HEK293 (cell line): Measurements from ENCODE around the gene INO80.

Source experiments
- CTCF ChIP-seq: fragments of 450-650 bp; formaldehyde crosslinking; IDR thresholded peaks from 2 replicates; pipeline ENCODE4 v1.5.1; 2016; ENCODE audit warnings: missing biosample characterization, missing genetic modification characterization
- GFI1B ChIP-seq: fragments of 450-650 bp; formaldehyde crosslinking; IDR thresholded peaks from 2 replicates; pipeline ENCODE4 v1.5.1; 2016; ENCODE audit warnings: missing biosample characterization, missing genetic modification characterization
- HIC1 ChIP-seq: fragments of 450-650 bp; formaldehyde crosslinking; IDR thresholded peaks from 2 replicates; pipeline ENCODE4 v1.5.1; 2016; ENCODE audit warnings: missing biosample characterization, missing genetic modification characterization
- ZBTB10 ChIP-seq: fragments of 450-650 bp; formaldehyde crosslinking; IDR thresholded peaks from 2 replicates; pipeline ENCODE4 v1.5.1; 2016; ENCODE audit warnings: missing biosample characterization, missing genetic modification characterization
- ZNF10 ChIP-seq: fragments of 450-650 bp; formaldehyde crosslinking; IDR thresholded peaks from 2 replicates; pipeline ENCODE4 v1.5.1; 2017; ENCODE audit warnings: missing biosample characterization, missing genetic modification characterization
- ZNF133 ChIP-seq: fragments of 450-650 bp; formaldehyde crosslinking; IDR thresholded peaks from 2 replicates; pipeline ENCODE4 v1.5.1; 2016; ENCODE audit warnings: missing biosample characterization, missing genetic modification characterization
- ZNF175 ChIP-seq: fragments of 450-650 bp; formaldehyde crosslinking; IDR thresholded peaks from 2 replicates; pipeline ENCODE4 v1.5.1; 2016; ENCODE audit warnings: missing biosample characterization, missing genetic modification characterization
- ZNF211 ChIP-seq: fragments of 450-650 bp; formaldehyde crosslinking; IDR thresholded peaks from 2 replicates; pipeline ENCODE4 v1.5.1; 2016; ENCODE audit warnings: low read depth, missing biosample characterization, missing genetic modification characterization
- ZNF274 ChIP-seq, 2 experiments: fragments of 200-500 bp in 1 of 2; fragments of 450-650 bp in 1 of 2; sonication (Bioruptor generic) in 1 of 2; formaldehyde crosslinking in 1 of 2; IDR thresholded peaks; 2 replicates each; pipeline versions ENCODE4 v1.5.1 to v1.6.1; 2014 to 2016; ENCODE audit warnings: borderline replicate concordance in 1 of 2, inconsistent platforms in 1 of 2, low read length in 1 of 2, missing biosample characterization in 1 of 2, missing genetic modification characterization in 1 of 2
- TF ChIP-seq, protein P1 (sequence below): fragments of 450-650 bp; formaldehyde crosslinking; IDR thresholded peaks from 2 replicates; pipeline ENCODE4 v1.5.1; 2016; ENCODE audit warnings: missing biosample characterization, missing genetic modification characterization

- TF ChIP-seq, protein P1, sequence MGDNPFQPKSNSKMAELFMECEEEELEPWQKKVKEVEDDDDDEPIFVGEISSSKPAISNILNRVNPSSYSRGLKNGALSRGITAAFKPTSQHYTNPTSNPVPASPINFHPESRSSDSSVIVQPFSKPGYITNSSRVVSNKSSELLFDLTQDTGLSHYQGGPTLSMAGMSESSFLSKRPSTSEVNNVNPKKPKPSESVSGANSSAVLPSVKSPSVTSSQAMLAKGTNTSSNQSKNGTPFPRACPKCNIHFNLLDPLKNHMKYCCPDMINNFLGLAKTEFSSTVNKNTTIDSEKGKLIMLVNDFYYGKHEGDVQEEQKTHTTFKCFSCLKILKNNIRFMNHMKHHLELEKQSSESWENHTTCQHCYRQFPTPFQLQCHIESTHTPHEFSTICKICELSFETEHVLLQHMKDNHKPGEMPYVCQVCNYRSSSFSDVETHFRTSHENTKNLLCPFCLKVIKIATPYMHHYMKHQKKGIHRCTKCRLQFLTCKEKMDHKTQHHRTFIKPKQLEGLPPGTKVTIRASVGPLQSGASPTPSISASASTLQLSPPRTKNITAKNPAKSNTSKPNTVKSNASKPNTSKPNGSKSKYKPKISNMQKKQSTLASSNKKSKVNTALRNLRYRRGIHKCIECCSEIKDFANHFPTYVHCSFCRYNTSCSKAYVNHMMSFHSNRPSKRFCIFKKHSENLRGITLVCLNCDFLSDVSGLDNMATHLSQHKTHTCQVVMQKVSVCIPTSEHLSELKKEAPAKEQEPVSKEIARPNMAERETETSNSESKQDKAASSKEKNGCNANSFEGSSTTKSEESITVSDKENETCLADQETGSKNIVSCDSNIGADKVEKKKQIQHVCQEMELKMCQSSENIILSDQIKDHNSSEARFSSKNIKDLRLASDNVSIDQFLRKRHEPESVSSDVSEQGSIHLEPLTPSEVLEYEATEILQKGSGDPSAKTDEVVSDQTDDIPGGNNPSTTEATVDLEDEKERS (tag by site-specific recombination) = no peak
- no peak for TF ChIP-seq HIC1 (tag by site-specific recombination)
- no peak for TF ChIP-seq CTCF (tag by site-specific recombination)
- TF ChIP-seq GFI1B (tag by site-specific recombination) = no peak
- TF ChIP-seq ZNF274 (IDR thresholded peaks at IDR 0.05; ENCODE audit: low read length) = no peak
- TF ChIP-seq ZNF274 (tag by site-specific recombination; IDR thresholded peaks at IDR 0.05; ENCODE audit: borderline replicate concordance) = no peak
- TF ChIP-seq ZNF133 (tag by site-specific recombination) = no peak
- no peak for TF ChIP-seq ZNF10 (tag by site-specific recombination)
- TF ChIP-seq ZNF211 (tag by site-specific recombination) = no peak
- TF ChIP-seq ZBTB10 = no peak
- TF ChIP-seq ZNF175 (tag by site-specific recombination) = no peak
Observed at GRCh38 chr15:41080144-41080543, 35.9 kb downstream of the INO80 start.
